ENCODE measurements around the gene DMRTB1.

The DMRTB1 gene

GRCh38 chr1:53513846-53514245 is 54.6 kb downstream of the DMRTB1 start:
- H3F3A ChIP-seq (ENCODE audit: control insufficient read depth, insufficient read depth), result no peaks in the 10 kb centered on the region
- H3K27me3 ChIP-seq (ENCODE audit: control insufficient read depth, low read length), result no peaks in the 10 kb centered on the region

GRCh38 chr1:53514436-53514835 is 55.2 kb downstream of the DMRTB1 start:
- Histone ChIP-seq H3K4me3 (ENCODE audit: low read length) (no peak overlapping the region), H3F3A (ENCODE audit: control insufficient read depth, insufficient read depth) (no peaks in the 10 kb centered on the region), H3K9me3 (ENCODE audit: control insufficient read depth, insufficient read depth, low read length) (no peaks in the 10 kb centered on the region), H3K4me2 (ENCODE audit: low read length) (no peak overlapping the region), H3K9me2 (replicated peaks; ENCODE audit: control insufficient read depth, low read length) (no peaks in the 10 kb centered on the region), H3K36me3 (ENCODE audit: control insufficient read depth, low read length) (no peaks in the 10 kb centered on the region), H3K27ac (ENCODE audit: low read depth, low read length) (no peak overlapping the region), H3K79me2 (ENCODE audit: control insufficient read depth, low read length) (no peaks in the 10 kb centered on the region), H3K4me1 (ENCODE audit: control insufficient read depth, low read length) (no peaks in the 10 kb centered on the region), H4K20me1 (ENCODE audit: control insufficient read depth, insufficient read depth, low read depth, low read length) (no peaks in the 10 kb centered on the region), H3K27me3 (ENCODE audit: control insufficient read depth, low read length) (no peaks in the 10 kb centered on the region)
- TF ChIP-seq EZH2phosphoT487 (IDR thresholded peaks at IDR 0.05; ENCODE audit: borderline replicate concordance, low read length) (no peak), CTCF (IDR thresholded peaks at IDR 0.05; ENCODE audit: low read depth, low read length, poor library complexity, severe bottlenecking) (no peak)

More at GRCh38 chr1:53513846-53514245, 54.6 kb downstream of the DMRTB1 start:
- Histone ChIP-seq H3K79me2 (ENCODE audit: control insufficient read depth, low read length) (no peaks in the 10 kb centered on the region), H3K9me2 (replicated peaks; ENCODE audit: control insufficient read depth, low read length) (no peaks in the 10 kb centered on the region), H3K27ac (ENCODE audit: low read depth, low read length) (no peak overlapping the region), H3K9me3 (ENCODE audit: control insufficient read depth, insufficient read depth, low read length) (no peaks in the 10 kb centered on the region), H3K4me1 (ENCODE audit: control insufficient read depth, low read length) (no peaks in the 10 kb centered on the region), H3K4me3 (ENCODE audit: low read length) (no peak overlapping the region), H3K4me2 (ENCODE audit: low read length) (no peak overlapping the region), H3K36me3 (ENCODE audit: control insufficient read depth, low read length) (no peaks in the 10 kb centered on the region), H4K20me1 (ENCODE audit: control insufficient read depth, insufficient read depth, low read depth, low read length) (no peaks in the 10 kb centered on the region)
- TF ChIP-seq EZH2phosphoT487 (IDR thresholded peaks at IDR 0.05; ENCODE audit: borderline replicate concordance, low read length) (no peak), CTCF (IDR thresholded peaks at IDR 0.05; ENCODE audit: low read depth, low read length, poor library complexity, severe bottlenecking) (no peak)

- no peaks in the 10 kb centered on the region for H3K9me3 ChIP-seq (ENCODE audit: control insufficient read depth, insufficient read depth, low read length)
- no peaks in the 10 kb centered on the region for H4K20me1 ChIP-seq (ENCODE audit: control insufficient read depth, insufficient read depth, low read depth, low read length)
- no peaks in the 10 kb centered on the region for H3K36me3 ChIP-seq (ENCODE audit: control insufficient read depth, low read length)
- no peak overlapping the region for H3K4me2 ChIP-seq (ENCODE audit: low read length)
- no peaks in the 10 kb centered on the region for H3F3A ChIP-seq (ENCODE audit: control insufficient read depth, insufficient read depth)
- no peaks in the 10 kb centered on the region for H3K79me2 ChIP-seq (ENCODE audit: control insufficient read depth, low read length)
- no peak for TF ChIP-seq EZH2phosphoT487 (IDR thresholded peaks at IDR 0.05; ENCODE audit: borderline replicate concordance, low read length)
- no peak for TF ChIP-seq CTCF (IDR thresholded peaks at IDR 0.05; ENCODE audit: low read depth, low read length, poor library complexity, severe bottlenecking)
- no peak overlapping the region for H3K27ac ChIP-seq (ENCODE audit: low read depth, low read length)
- H3K9me2 ChIP-seq (replicated peaks; ENCODE audit: control insufficient read depth, low read length), result no peaks in the 10 kb centered on the region
- no peak overlapping the region for H3K4me3 ChIP-seq (ENCODE audit: low read length)
- H3K4me1 ChIP-seq (ENCODE audit: control insufficient read depth, low read length), result no peaks in the 10 kb centered on the region
- H3K27me3 ChIP-seq (ENCODE audit: control insufficient read depth, low read length), result no peaks in the 10 kb centered on the region
Measured at GRCh38 chr1:53516181-53516580, 57.0 kb downstream of the DMRTB1 start.
